HepG2 (cell line): ENCODE measurements around the gene TDG. TPM values are rescaled to one million over a fixed set of nuclear protein-coding genes. Genes with fewer than 3 reads are reported as not detected.

Experiments
- AKAP8 ChIP-seq: sonication (generic); formaldehyde crosslinking; IDR thresholded peaks from 2 replicates; pipeline ENCODE4 v1.5.1; 2020; ENCODE audit warnings: mild to moderate bottlenecking, missing genetic modification reagents
- CBX5 ChIP-seq: sonication (generic); formaldehyde crosslinking; IDR thresholded peaks from 2 replicates; pipeline ENCODE4 v1.4.0; 2020; ENCODE audit warnings: missing genetic modification reagents, borderline replicate concordance
- FOSL1 ChIP-seq: sonication (generic); formaldehyde crosslinking; IDR thresholded peaks from 2 replicates; pipeline ENCODE4 v1.9.0; 2021; ENCODE audit warnings: missing genetic modification reagents, borderline replicate concordance
- FOXO1 ChIP-seq: sonication (generic); formaldehyde crosslinking; IDR thresholded peaks from 2 replicates; pipeline ENCODE4 v1.4.0; 2020; ENCODE audit warnings: missing genetic modification reagents
- HIVEP1 ChIP-seq: sonication (generic); formaldehyde crosslinking; IDR thresholded peaks from 2 replicates; pipeline ENCODE4 v1.4.0; 2020; ENCODE audit warnings: mild to moderate bottlenecking, missing genetic modification reagents
- MBD4 ChIP-seq: IDR thresholded peaks from 2 replicates; pipeline ENCODE4 v1.6.1; 2012; ENCODE audit warnings: low read length, inconsistent platforms, borderline replicate concordance
- MBNL3 ChIP-seq: fragments of 250-450 bp; sonication (Bioruptor Pico); conservative IDR thresholded peaks from 2 replicates; pipeline ENCODE4 v1.8.0; 2022; ENCODE audit warnings: mild to moderate bottlenecking, inconsistent platforms
- MED8 ChIP-seq: sonication (generic); formaldehyde crosslinking; IDR thresholded peaks from 2 replicates; pipeline ENCODE4 v1.8.1; 2023; ENCODE audit warnings: mild to moderate bottlenecking, missing genetic modification reagents; ENCODE audit not compliant: insufficient replicate concordance
- MYPOP ChIP-seq: sonication (generic); formaldehyde crosslinking; IDR thresholded peaks from 2 replicates; pipeline ENCODE4 v1.8.1; 2023; ENCODE audit warnings: mild to moderate bottlenecking, moderate library complexity, missing genetic modification reagents
- PBX3 ChIP-seq: sonication (generic); formaldehyde crosslinking; IDR thresholded peaks from 2 replicates; pipeline ENCODE4 v1.8.1; 2023; ENCODE audit warnings: missing genetic modification reagents, inconsistent platforms, borderline replicate concordance
- PHB2 ChIP-seq: fragments of 450-650 bp; IDR thresholded peaks from 2 replicates; pipeline ENCODE4 v1.6.1; 2018; ENCODE audit not compliant: partially characterized antibody
- RARA ChIP-seq: IDR thresholded peaks from 2 replicates; pipeline ENCODE4 v1.6.1; 2016; ENCODE audit warnings: missing genetic modification reagents, missing compliant biosample characterization
- RBAK ChIP-seq: sonication (generic); formaldehyde crosslinking; IDR thresholded peaks from 2 replicates; pipeline ENCODE4 v1.5.1; 2020; ENCODE audit warnings: mild to moderate bottlenecking, missing genetic modification reagents
- RELA ChIP-seq: sonication (generic); formaldehyde crosslinking; IDR thresholded peaks from 2 replicates; pipeline ENCODE4 v1.4.0; 2020; ENCODE audit warnings: missing genetic modification reagents
- SAP130 ChIP-seq: IDR thresholded peaks from 2 replicates; pipeline ENCODE4 v1.6.1; 2016; ENCODE audit warnings: low read depth
- SIX1 ChIP-seq: sonication (generic); formaldehyde crosslinking; IDR thresholded peaks from 2 replicates; pipeline ENCODE4 v1.4.0; 2020; ENCODE audit warnings: missing genetic modification reagents, borderline replicate concordance
- TOPORS ChIP-seq: sonication (generic); formaldehyde crosslinking; IDR thresholded peaks from 2 replicates; pipeline ENCODE4 v1.8.0; 2023; ENCODE audit warnings: mild to moderate bottlenecking, missing genetic modification reagents
- ZBTB49 ChIP-seq: sonication (generic); formaldehyde crosslinking; IDR thresholded peaks from 2 replicates; pipeline ENCODE4 v1.4.0; 2020; ENCODE audit warnings: missing genetic modification reagents, borderline replicate concordance
- ZNF264 ChIP-seq: sonication (generic); formaldehyde crosslinking; IDR thresholded peaks from 2 replicates; pipeline ENCODE4 v1.4.0; 2020; ENCODE audit warnings: missing genetic modification reagents
- ZNF33A ChIP-seq: sonication (generic); formaldehyde crosslinking; IDR thresholded peaks from 2 replicates; pipeline ENCODE4 v1.5.1; 2020; ENCODE audit warnings: missing genetic modification reagents, mild to moderate bottlenecking, moderate library complexity, borderline replicate concordance
- ZNF431 ChIP-seq: sonication (generic); formaldehyde crosslinking; IDR thresholded peaks from 2 replicates; pipeline ENCODE4 v1.9.0; 2022; ENCODE audit warnings: missing genetic modification reagents, low read depth, mild to moderate bottlenecking, borderline replicate concordance
- ZNF552 ChIP-seq: sonication (generic); formaldehyde crosslinking; IDR thresholded peaks from 2 replicates; pipeline ENCODE4 v1.9.0; 2022; ENCODE audit warnings: missing genetic modification reagents, mild to moderate bottlenecking, borderline replicate concordance
- ZNF597 ChIP-seq: sonication (generic); formaldehyde crosslinking; IDR thresholded peaks from 2 replicates; pipeline ENCODE4 v1.5.0; 2020; ENCODE audit warnings: missing genetic modification reagents
- ZNF768 ChIP-seq: sonication (generic); formaldehyde crosslinking; IDR thresholded peaks from 2 replicates; pipeline ENCODE4 v1.4.0; 2020; ENCODE audit warnings: missing genetic modification reagents
- ZNF775 ChIP-seq: sonication (generic); formaldehyde crosslinking; IDR thresholded peaks from 2 replicates; pipeline ENCODE4 v1.4.0; 2020; ENCODE audit warnings: missing genetic modification reagents, mild to moderate bottlenecking, moderate library complexity, borderline replicate concordance
- polyA plus RNA-seq, 8 experiments: library from polyadenylated mRNA; depleted of rRNA in 3 of 8; stranded (reverse) in 7 of 8; unstranded in 1 of 8; fragments of >200 nt; fragmentation: Illumina TruSeq in 4 of 8; extraction: Trizol in 4 of 8; gene quantifications; 2 replicates each; pipeline versions ENCODE4 v1.2.1 to v1.2.3, GENCODE V29; 2011 to 2016; ENCODE audit warnings: low read depth in 4 of 8, missing spikeins in 1 of 8, mixed read lengths in 1 of 8; ENCODE audit not compliant: insufficient read depth in 1 of 8
- total RNA-seq, 5 experiments: library from RNA; depleted of rRNA; stranded (reverse); fragments of >200 nt; fragmentation: Illumina TruSeq; extraction: Trizol; gene quantifications; 2 replicates each; pipeline ENCODE4 v1.2.3, GENCODE V29; 2016; ENCODE audit warnings: low read depth in 1 of 5

Gene TDG
- total and polyA plus RNA-seq, 2 of the 13 experiments (the other 11 are each of a cell fraction or from before 2014, with no cell fraction given), result 14.2 to 19.5 TPM

GRCh38 chr12:103929046-103929783 lies 36.5 kb upstream of the TDG start (continued):
- TF ChIP-seq MBD4 (no peak), HIVEP1 (CRISPR knock-in tag) (peak; percentile 86), SIX1 (CRISPR knock-in tag) (0 out of 2 replicates have a peak, but pooled peaks have one; percentile 18), ZNF264 (CRISPR knock-in tag) (0 out of 2 replicates have a peak, but pooled peaks have one; percentile 30), PHB2 (no peak), ZNF775 (CRISPR knock-in tag) (no peak), ZBTB49 (0 out of 2 replicates have a peak, but pooled peaks have one; percentile 46), ZNF33A (CRISPR knock-in tag) (no peak), ZNF431 (no peak), MYPOP (CRISPR knock-in tag) (peak; percentile 16; the same call in 1 of the 2 replicates), SAP130 (CRISPR knock-in tag) (peak; percentile 66), ZNF768 (CRISPR knock-in tag) (peak; percentile 43; the same call in 1 of the 2 replicates), FOXO1 (CRISPR knock-in tag) (no peak), RELA (no peak), RARA (CRISPR knock-in tag) (peak; percentile 17; the same call in 1 of the 2 replicates), CBX5 (CRISPR knock-in tag) (no peak), ZNF552 (CRISPR knock-in tag) (no peak), RBAK (CRISPR knock-in tag) (no peak), AKAP8 (CRISPR knock-in tag) (no peak; the same call in 1 of the 2 replicates), MBNL3 (CRISPR knock-in tag) (no peak), MED8 (no peak), TOPORS (CRISPR knock-in tag) (no peak), PBX3 (CRISPR knock-in tag) (no peak), FOSL1 (no peak), ZNF597 (CRISPR knock-in tag) (0 out of 2 replicates have a peak, but pooled peaks have one; percentile 38)
